ENCODE data around the gene CDC42BPA.

The CDC42BPA gene

DNA sequence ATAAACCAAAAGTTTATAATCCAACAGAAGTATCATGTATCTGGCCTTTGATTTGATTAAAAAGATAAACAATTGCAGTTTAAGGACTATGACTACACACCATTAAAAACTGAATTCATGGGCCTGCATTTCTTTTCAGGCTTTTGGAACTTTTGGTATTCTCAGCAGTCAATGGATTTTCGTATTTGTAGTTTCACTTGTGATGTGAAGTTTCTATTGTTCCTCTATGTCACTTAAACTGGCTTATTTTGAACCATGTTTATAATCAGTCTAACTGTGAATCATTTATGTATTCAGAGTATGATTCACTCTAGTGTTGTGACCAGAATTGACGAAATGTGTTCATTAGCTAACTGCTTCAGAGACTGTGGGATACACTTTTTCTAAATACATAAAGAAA, 245.3 kb downstream of the CDC42BPA start:
- in situ Hi-C loops (cut with MboI; ENCODE audit: low sequenced_read_pairs) = no loop called here

- in situ Hi-C loops (cut with MboI; ENCODE audit: low sequenced_read_pairs) = no loop called here
Observed at GRCh38 chr1:227071895-227072587, 246.3 kb downstream of the CDC42BPA start.

DNA sequence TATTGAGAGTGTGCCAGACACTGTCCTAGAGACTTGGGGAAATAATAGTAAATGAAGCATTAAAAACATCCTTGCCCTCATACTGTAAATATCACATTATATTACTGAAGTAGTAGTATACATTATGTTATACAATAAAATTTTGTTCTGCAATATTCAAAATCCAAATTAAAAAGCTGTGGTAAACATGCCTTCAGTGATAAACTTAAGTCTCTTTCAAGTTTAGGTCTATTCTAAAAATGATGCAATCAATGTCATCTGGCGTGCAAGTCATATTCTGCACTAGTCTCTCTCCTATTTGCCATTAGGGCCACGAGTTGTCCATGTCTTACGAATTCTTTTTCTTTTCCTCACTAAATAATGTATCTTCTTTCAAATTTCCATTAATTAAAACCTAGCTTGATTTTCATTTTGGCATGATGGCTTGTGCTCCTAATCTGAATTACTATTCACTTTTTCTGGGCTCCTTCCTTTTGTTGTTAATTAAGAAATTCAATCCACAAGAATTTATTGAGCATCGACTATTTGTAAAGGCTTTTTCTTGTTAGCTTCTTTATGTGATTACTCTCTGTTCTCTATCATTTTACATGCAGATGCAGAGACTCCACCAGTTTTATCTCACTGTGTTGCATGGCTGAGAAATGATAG, 247.5 kb downstream of the CDC42BPA start:
- in situ Hi-C loops (cut with MboI; ENCODE audit: low sequenced_read_pairs) = no loop called here

GRCh38 chr1:227069490-227069889, 248.8 kb downstream of the CDC42BPA start:
- in situ Hi-C loops (cut with MboI; ENCODE audit: low sequenced_read_pairs) = no loop called here

DNA sequence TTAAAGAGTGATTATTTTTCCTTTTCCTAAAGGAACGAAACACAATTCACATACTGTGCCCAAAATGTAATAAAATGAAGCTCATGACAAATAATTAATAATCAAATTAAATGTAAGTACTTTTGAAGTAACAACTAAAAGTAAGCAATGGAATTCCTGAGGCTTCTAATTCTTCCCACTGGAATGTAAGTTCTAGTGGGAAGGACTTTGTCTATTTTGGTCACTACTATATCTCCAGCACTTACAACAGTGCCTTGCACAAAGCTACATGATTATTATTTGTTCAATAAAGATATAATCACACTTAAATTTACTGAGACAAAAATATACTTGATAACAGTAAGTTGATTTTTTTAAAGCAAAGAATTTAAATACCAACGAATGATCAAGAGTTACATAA, 249.4 kb downstream of the CDC42BPA start:
- in situ Hi-C loops (cut with MboI; ENCODE audit: low sequenced_read_pairs) = no loop called here

- in situ Hi-C loops (cut with MboI; ENCODE audit: low sequenced_read_pairs) = no loop called here
Observed at GRCh38 chr1:227066999-227067398, 251.3 kb downstream of the CDC42BPA start.

- in situ Hi-C loops (cut with MboI; ENCODE audit: low sequenced_read_pairs) = no loop called here
Observed at GRCh38 chr1:227065311-227065710, 253.0 kb downstream of the CDC42BPA start.

- in situ Hi-C loops (cut with MboI; ENCODE audit: low sequenced_read_pairs) = no loop called here
Observed at GRCh38 chr1:227062306-227062705, 256.0 kb downstream of the CDC42BPA start.

DNA sequence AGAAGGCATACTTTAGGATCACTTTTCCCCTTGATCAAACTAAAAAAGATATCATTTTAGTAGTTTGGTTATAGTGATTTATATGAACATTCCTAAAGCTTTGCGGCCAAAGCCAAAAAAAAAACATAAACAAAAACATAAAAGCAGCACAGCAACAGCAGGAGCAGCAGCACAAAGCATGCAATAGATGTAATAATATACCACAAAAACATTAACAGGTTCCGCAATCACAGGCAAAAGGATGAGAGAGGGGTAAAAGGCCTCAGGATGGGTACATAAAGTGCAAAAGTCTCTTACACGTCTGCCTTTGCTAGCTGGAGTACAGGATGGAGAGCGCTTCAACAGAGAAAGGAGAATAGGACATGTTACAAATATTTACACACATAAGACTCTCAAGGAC, 259.2 kb downstream of the CDC42BPA start:
- in situ Hi-C loops (cut with MboI; ENCODE audit: low sequenced_read_pairs) = no loop called here

GRCh38 chr1:227058321-227058751, 260.0 kb downstream of the CDC42BPA start:
- in situ Hi-C loops (cut with MboI; ENCODE audit: low sequenced_read_pairs) = no loop called here

GRCh38 chr1:227049253-227049652, 269.0 kb downstream of the CDC42BPA start:
- in situ Hi-C loops (cut with MboI; ENCODE audit: low sequenced_read_pairs) = no loop called here

DNA sequence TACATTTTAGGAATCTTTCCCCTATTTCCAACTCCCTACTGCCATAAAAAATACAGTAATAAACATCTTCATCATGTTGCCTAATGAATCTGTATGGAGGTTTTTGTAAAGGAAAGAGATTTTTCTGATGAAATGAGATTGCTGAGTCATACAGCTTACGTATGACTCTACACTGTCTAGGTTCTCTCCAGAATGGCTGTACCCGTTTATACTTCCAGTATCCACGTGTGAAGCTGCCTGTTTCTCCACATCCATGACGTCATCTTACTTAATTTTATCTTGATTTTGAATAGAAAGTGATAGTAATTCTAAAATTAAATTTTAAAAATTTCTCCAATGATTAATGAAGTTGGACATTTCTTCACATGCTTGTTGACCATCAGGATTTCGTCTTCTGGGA, 274.5 kb downstream of the CDC42BPA start:
- in situ Hi-C loops (cut with MboI; ENCODE audit: low sequenced_read_pairs) = no loop called here

- in situ Hi-C loops (cut with MboI; ENCODE audit: low sequenced_read_pairs) = no loop called here
Observed at GRCh38 chr1:227042292-227042691, 276.0 kb downstream of the CDC42BPA start.

- in situ Hi-C loops (cut with MboI; ENCODE audit: low sequenced_read_pairs) = no loop called here
Observed at GRCh38 chr1:227038401-227038800, 279.9 kb downstream of the CDC42BPA start.

DNA sequence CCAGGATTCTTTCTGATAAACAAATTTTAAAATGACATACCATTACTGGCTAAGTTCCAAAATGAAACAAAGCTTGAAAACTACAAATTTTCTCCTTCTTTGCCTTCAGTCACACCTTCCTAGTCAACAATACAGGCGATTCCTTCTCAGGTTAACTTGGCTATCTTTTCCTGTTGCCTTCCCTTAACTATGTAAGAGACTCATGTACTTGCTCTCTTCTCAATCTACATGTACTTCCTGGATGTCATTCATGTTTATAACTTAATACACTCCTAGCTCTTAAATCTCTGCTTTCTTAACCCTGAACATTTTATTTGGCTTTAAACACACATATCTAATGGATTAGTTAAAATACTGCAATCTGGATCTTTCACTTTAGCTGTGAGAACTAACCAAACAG, 281.2 kb downstream of the CDC42BPA start:
- in situ Hi-C loops (cut with MboI; ENCODE audit: low sequenced_read_pairs) = no loop called here

GRCh38 chr1:227035316-227035715, 283.0 kb downstream of the CDC42BPA start:
- in situ Hi-C loops (cut with MboI; ENCODE audit: low sequenced_read_pairs) = no loop called here

DNA sequence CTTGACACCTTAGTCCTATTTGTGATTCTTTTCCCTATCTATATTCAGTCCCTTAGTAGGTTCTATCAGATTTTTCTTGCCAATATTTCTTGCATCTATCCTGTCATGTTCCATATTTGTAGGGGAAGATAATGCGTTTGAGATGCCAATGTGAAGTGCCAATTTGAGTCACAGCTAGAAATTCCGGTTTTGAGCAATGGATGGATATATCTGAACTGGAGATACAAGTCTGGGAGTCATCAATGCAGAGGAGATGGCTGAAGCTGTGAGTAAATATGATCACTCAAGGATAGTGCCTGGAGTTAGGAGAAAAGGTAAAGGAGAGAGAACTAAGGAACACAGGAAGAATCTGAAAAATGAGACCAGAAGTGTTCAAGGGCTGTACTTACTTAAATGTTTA, 284.4 kb downstream of the CDC42BPA start:
- in situ Hi-C loops (cut with MboI; ENCODE audit: low sequenced_read_pairs) = no loop called here

DNA sequence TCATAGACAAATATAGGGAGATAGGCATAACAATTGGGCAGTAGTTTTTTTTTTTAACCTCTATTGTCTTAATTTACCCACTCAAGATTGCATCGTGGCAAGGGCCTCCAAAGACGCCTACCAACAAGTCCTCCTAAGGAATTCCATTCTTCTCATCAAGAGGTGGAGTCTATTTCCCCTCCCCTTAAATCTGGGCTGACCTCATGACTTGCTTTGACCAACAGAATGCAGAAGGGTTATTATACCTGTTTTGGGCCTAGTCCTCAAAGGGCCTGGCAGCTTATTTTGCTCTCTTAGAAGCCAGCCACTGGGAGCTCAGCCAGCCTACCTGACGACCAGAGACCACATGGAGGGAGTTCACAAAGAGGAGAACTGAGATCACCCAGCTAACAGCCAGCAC, 285.9 kb downstream of the CDC42BPA start:
- in situ Hi-C loops (cut with MboI; ENCODE audit: low sequenced_read_pairs) = no loop called here

DNA sequence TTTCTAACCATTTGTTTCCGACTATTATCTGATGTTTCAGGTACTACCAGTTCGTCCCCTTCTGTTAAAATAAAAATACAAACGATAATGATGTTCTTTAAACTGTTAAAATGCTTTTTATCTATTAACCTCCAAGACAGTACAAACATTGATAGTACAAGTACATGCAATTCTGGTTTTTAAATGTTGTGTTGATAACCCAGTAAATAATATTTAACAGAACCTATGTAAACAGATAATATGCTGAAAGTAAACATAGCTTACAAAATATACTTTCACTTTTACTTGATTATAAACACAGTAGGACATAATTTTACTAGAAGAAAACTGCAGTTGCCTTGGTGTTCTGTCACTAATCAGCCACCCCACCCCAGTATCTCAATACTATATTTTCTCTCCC, 301.3 kb downstream of the CDC42BPA start:
- in situ Hi-C loops (cut with MboI; ENCODE audit: low sequenced_read_pairs) = no loop called here

DNA sequence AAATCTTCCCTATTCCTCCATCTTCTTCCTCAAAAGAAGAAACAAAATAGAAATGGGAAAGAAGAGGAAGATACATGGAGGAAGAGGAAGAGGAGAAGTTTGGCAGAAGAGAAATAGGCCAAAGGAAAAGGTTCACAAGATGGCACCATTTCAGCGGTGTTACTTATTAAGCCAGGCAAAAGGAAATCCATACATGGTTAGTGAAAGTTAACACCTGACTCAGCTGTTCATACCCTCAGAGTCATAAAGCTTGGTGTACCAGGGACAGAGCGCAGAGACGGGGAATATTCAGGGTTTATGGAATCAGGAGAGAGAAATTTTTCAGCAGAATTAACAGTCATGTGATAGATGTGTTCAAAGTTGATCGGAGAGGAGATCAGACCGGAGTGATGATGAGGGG, 307.6 kb downstream of the CDC42BPA start:
- in situ Hi-C loops (cut with MboI; ENCODE audit: low sequenced_read_pairs) = no loop called here

- in situ Hi-C loops (cut with MboI; ENCODE audit: low sequenced_read_pairs) = no loop called here
Observed at GRCh38 chr1:227009937-227010336, 308.4 kb downstream of the CDC42BPA start.

- in situ Hi-C loops (cut with MboI; ENCODE audit: low sequenced_read_pairs) = no loop called here
Observed at GRCh38 chr1:227006226-227006796, 312.0 kb downstream of the CDC42BPA start.

Measured in HL-60/S4 (cell line).